Bronchial epithelial cell (primary cell): Measurements from ENCODE around the gene TMC5. TPM values are rescaled to one million over a fixed set of nuclear protein-coding genes. Genes with fewer than 3 reads are reported as not detected.

Experiments used
- DNase-seq: peaks from one replicate; pipeline ENCODE4 v3.0.0-alpha.2; 2010; ENCODE audit warnings: low read depth
- FAIRE-seq: peaks from 2 replicates; lab custom pipeline; 2011; peaks lifted over from hg19 to GRCh38; lab: Jason Lieb, UNC
- H3K27me3 ChIP-seq: 2 replicates; pipeline ENCODE4 v1.5.1; 2011; ENCODE audit warnings: low read length; ENCODE audit not compliant: control insufficient read depth, insufficient read depth
- H3K36me3 ChIP-seq: 2 replicates; pipeline ENCODE4 v1.5.1; 2011; ENCODE audit warnings: low read length; ENCODE audit not compliant: control insufficient read depth, insufficient read depth
- H3K4me3 ChIP-seq: 2 replicates; pipeline ENCODE4 v1.5.1; 2011; ENCODE audit warnings: mild to moderate bottlenecking, low read depth, low read length, control low read depth
- total RNA-seq: library from RNA; depleted of rRNA; stranded (reverse); fragments of >200 nt; gene quantifications from 2 replicates; pipeline ENCODE4 v1.2.1, GENCODE V29; 2014
- TF ChIP-seq, protein P1 (sequence below): IDR thresholded peaks from 2 replicates; pipeline ENCODE4 v1.5.1; 2011; ENCODE audit warnings: mild to moderate bottlenecking, moderate library complexity, low read length, control low read depth, inconsistent platforms; ENCODE audit not compliant: insufficient read depth, severe bottlenecking

TMC5 gene
- total RNA-seq, 1 donor from 2014 or later: 0.26 TPM

- TF ChIP-seq, protein P1, sequence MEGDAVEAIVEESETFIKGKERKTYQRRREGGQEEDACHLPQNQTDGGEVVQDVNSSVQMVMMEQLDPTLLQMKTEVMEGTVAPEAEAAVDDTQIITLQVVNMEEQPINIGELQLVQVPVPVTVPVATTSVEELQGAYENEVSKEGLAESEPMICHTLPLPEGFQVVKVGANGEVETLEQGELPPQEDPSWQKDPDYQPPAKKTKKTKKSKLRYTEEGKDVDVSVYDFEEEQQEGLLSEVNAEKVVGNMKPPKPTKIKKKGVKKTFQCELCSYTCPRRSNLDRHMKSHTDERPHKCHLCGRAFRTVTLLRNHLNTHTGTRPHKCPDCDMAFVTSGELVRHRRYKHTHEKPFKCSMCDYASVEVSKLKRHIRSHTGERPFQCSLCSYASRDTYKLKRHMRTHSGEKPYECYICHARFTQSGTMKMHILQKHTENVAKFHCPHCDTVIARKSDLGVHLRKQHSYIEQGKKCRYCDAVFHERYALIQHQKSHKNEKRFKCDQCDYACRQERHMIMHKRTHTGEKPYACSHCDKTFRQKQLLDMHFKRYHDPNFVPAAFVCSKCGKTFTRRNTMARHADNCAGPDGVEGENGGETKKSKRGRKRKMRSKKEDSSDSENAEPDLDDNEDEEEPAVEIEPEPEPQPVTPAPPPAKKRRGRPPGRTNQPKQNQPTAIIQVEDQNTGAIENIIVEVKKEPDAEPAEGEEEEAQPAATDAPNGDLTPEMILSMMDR: no peak
- Histone ChIP-seq H3K36me3 (no peaks in the 10 kb centered on the region), H3K27me3 (no peaks in the 10 kb centered on the region), H3K4me3 (no peak overlapping the region)
- DNase-seq: peak; percentile 40
- no peak for FAIRE-seq
Observed at GRCh38 chr16:19515757-19516156, 98.1 kb downstream of the TMC5 start.

- FAIRE-seq (no peak), DNase-seq (peak; percentile 98)
- Histone ChIP-seq H3K36me3 (no peaks in the 10 kb centered on the region), H3K27me3 (no peaks in the 10 kb centered on the region), H3K4me3 (no peak overlapping the region)
- TF ChIP-seq, protein P1: no peak
Observed at GRCh38 chr16:19517424-19518089, 99.9 kb downstream of the TMC5 start.

GRCh38 chr16:19518388-19518787, 100.7 kb downstream of the TMC5 start:
- no peaks in the 10 kb centered on the region for H3K27me3 ChIP-seq
- no peaks in the 10 kb centered on the region for H3K36me3 ChIP-seq
- H3K4me3 ChIP-seq: no peak overlapping the region
- FAIRE-seq: no peak
- no peak for DNase-seq
- TF ChIP-seq, protein P1: no peak

GRCh38 chr16:19520861-19521331, 103.2 kb downstream of the TMC5 start:
- DNase-seq (peak; percentile 65), FAIRE-seq (no peak)
- no peaks in the 10 kb centered on the region for H3K27me3 ChIP-seq
- H3K36me3 ChIP-seq: no peaks in the 10 kb centered on the region
- H3K4me3 ChIP-seq: peak overlapping the region; percentile 84
- TF ChIP-seq, protein P1: no peak

GRCh38 chr16:19521471-19522396, 104.1 kb downstream of the TMC5 start, which contains the start of gene GDE1:
Gene GDE1, minus strand, starts transcription at chr16:19522098. Its CDS starts 134 bp downstream, at chr16:19521964.
- H3K27me3 ChIP-seq: no peaks in the 10 kb centered on the region
- H3K36me3 ChIP-seq: no peaks in the 10 kb centered on the region
- peak; percentile 75 for DNase-seq
- FAIRE-seq: no peak
- peak within 1 kb of the TSS; percentile 84 for H3K4me3 ChIP-seq
- TF ChIP-seq, protein P1: peak; percentile 46
